ENCODE measurements around the gene ATXN7L3.

Gene ATXN7L3

GRCh38 chr17:44198721-44199552 lies 747 bp downstream of the ATXN7L3 start:
- DNase-seq = peak; percentile 77

DNA sequence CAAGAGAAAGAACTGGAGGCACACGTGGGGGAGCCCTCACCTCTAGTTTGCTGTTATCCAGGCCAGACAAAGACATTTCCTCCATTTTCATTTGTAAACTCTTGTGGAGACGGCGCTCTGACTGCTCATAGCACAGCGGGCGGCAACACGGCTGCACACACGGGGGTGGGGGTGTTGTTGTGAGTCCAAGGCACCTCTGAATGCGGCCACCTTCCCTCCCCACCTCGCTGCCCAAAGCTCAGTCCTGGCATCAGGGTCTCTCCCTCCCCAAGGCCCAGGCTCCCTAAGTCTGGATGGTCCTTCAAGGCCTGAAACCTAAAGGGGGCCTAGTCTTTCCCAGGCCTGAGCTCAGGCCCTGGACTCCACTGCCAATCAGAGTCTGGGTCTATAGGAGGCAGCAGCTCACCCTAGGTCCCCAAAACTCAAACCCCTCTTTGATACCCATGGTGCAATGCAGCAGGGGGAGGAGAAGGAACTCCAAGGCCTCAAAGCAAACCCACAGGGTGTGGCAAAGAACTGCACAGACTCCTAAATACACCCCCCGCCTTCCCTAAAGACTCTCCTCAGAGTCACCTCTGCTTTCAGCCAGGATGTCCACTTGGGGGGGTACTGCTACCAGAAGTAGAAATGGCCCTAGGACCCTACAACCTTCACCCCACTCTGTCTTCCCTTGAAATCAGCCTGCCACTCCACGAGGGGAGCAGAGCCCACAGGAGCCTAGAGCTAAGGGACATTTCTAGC lies 1.5 kb downstream of the ATXN7L3 start:
- DNase-seq = peak; percentile 64

DNA sequence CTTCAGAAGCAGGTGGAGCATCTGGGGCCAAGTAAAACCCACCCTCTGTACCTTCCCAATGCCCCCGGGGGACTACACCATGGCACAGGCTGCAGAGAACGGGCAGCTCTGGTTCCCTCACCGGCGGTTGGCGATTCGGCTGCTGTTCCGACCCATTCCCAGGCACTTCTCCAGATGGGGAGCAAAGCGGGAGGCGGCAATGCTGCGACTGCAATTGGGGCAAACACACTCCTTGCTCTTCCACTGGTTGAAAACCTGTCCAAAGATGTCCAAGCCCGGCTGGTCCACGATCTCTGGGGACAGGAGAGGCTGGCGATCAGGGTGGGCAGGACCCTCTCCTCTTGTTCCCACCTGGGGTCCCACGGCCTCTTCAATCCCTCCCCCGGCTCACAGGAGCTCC lies 2.6 kb downstream of the ATXN7L3 start:
- DNase-seq = no peak

DNA sequence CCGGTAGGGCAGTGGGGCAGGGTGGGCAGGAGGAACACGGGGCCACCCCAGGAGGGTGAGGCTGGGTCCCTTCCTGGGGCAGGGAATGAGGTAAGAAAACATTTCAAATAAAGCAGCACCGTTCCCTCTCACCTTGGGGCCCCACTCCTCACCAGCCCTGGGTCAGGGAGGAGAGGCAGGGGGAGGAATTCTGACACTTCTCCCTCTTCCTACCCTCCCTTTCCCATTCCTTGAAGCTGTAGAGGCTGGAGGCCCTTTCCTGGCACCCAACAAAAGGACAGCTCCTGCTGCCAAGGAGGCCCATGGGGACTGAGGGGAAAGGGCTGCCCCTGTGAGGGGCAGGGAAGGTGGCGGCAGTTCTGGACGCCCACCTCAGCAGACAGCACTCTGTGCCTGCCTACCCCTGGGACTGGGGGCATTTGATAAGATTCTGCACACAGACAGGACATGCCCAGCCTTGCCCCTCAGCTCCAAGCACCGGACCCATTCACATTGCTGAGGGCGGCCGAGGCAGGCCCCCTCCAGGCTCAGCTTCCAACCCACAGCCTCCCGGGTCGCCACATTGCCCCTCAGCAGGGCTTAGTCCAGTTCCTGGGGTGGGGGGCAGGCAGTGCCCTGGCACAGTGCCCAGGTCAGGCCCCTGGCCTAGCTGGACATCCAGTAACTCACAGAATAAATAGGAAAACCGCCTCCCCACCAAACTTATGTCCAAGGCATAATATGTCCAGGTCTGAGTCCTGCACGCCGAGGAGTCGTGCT lies 6.2 kb downstream of the ATXN7L3 start:
- no peak for DNase-seq

DNA sequence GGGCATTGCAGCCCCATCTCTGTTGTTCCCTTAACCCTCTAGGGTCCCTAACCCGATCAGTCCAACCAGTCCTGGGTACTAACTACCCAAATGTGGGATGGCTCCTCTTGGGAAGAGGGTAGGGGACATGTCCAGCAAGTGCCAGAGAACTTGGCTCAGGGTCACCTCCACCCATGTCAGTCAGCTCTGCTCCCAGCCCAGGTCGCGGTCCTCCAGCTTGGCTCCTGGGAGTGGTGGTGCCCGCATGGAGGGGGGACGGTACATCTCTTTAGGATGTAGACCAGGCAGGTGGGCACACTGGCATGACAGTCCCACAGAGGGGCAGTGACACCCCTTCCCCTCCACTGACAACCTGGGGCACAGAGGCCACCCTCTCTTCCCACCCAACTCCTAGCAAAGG lies 6.9 kb downstream of the ATXN7L3 start:
- DNase-seq = no peak

GRCh38 chr17:44191941-44192496 lies 7.7 kb downstream of the ATXN7L3 start:
- DNase-seq = no peak

- DNase-seq = no peak
Measured at GRCh38 chr17:44191369-44191768, 8.3 kb downstream of the ATXN7L3 start.

GRCh38 chr17:44190481-44190880 lies 9.2 kb downstream of the ATXN7L3 start:
- no peak for DNase-seq

DNA sequence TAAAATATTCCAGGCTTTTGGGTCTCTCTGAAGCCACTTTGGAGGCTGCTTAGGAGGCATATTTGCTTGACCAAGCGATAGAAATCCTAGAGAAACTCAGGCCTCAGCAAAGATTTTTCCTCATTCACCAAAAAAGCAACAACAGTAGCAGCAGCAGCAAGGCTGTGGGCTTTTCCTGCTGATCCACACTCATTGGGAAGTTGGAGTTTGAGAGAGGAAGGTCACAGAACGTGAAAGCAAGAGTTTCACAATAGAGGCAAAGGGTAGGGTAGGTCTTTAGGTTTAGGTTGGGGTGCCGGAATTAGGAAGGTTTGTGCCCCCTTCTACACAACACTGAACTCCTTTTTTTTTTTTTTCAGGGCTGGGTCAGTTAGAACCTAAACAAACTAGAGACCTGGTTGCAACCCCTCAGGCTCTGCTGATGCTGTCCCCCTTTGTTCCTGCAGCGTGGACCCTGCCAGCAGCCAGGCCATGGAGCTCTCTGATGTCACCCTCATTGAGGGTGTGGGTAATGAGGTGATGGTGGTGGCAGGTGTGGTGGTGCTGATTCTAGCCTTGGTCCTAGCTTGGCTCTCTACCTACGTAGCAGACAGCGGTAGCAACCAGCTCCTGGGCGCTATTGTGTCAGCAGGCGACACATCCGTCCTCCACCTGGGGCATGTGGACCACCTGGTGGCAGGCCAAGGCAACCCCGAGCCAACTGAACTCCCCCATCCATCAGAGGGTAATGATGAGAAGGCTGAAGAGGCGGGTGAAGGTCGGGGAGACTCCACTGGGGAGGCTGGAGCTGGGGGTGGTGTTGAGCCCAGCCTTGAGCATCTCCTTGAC lies 10.9 kb downstream of the ATXN7L3 start:
- no peak for DNase-seq

GRCh38 chr17:44187131-44187899 lies 12.4 kb downstream of the ATXN7L3 start:
- no peak for DNase-seq

GRCh38 chr17:44186307-44187130 lies 13.2 kb downstream of the ATXN7L3 start, which contains the start of gene TMUB2:
Gene TMUB2, plus strand, starts transcription at chr17:44186972. Its CDS starts 737 bp downstream, at chr17:44187709.
- DNase-seq = peak; percentile 100

- DNase-seq = no peak
Measured at GRCh38 chr17:44184212-44184810, 15.4 kb downstream of the ATXN7L3 start.

DNA sequence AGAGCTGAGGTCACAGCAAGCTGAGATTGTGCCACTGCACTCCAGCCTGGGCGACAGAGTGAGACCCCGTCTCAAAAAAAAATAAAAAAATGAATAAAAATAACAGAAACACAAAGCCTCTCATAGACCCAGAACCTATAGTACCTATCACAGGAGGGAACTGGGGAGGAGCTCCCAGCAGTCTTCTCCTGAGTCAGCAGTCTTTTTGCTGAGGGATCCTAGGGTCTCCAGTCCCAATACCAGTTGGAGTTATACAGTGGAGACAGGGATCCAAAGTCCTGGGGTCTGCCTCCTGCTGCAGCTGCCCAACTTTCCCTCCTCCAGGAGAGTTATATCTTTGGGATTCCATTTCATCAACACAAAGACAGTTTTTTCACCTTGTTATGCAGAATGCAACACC lies 16.7 kb downstream of the ATXN7L3 start:
- DNase-seq = no peak

DNA sequence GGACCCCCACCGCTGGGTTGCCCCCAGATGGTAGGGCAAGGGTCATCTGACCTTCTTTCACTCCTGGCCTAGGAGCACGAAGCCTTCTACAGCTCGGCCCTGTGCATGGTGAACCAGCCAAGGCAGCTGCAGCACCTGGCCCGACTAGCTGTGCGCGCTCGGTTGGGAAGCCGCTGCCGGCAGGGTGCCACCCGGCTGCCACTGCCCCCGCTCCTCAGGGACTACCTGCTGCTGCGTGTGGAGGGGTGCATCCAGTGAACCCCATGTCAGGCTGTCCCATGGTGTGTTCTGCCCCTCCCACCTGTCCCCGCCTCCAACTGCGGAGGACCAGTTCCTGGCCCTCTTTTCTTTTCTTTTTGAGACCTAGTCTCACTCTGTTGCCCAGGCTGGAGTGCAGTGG lies 21.6 kb downstream of the ATXN7L3 start:
- DNase-seq = no peak

GRCh38 chr17:44177640-44178039 lies 22.0 kb downstream of the ATXN7L3 start:
- DNase-seq = no peak

DNA sequence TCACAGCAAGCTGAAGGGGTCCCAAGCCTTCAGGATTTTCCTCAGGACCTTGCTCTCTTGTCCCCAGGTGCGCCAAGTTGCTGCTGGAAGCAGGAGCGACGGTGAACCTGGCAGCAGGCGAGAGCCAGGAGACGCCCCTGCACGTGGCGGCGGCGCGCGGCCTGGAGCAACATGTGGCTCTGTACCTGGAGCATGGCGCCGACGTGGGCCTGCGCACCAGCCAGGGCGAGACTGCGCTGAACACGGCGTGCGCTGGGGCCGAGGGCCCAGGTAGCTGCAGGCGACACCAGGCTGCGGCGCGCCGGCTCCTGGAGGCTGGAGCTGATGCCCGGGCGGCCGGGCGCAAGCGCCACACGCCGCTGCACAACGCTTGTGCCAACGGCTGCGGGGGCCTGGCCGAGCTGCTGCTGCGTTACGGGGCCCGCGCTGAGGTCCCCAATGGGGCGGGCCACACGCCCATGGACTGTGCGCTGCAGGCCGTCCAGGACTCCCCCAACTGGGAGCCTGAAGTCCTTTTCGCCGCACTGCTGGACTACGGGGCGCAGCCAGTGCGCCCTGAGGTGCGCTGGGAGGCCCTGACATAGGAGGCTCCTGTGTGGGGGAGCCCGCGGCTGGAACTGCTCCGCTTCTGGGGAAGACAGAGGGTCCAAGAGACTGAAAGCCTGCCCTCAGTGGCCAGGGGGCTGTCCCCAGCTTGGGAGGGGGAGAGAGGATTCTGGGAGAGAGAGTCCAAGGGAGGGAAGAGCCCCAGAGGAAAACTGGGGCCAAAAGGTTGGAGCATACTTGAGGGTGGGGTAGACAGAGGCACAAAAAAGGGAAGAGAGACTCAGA lies 22.8 kb downstream of the ATXN7L3 start:
- no peak for DNase-seq

- no peak for DNase-seq
Measured at GRCh38 chr17:44176257-44176656, 23.4 kb downstream of the ATXN7L3 start.

DNA sequence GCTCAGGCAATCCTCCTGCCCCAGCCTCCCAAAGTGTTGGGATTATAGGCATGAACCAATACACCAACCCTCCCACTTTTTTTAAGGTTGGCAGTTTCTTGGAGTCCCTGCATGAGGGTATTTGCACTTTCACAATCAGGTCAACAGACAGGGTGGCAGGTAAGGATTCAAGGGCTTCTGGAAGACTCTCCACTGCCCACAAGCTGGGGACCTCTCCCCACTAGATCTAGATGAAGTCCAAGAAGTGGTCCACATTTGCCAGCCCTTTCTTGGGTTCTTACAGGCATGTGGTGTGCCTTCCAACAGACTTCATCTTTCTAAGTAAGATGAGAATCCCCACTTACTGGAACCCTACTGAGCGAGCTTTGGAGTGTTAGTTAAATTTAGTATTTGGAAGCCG lies 25.3 kb downstream of the ATXN7L3 start:
- DNase-seq = no peak

GRCh38 chr17:44171931-44172455 lies 27.7 kb downstream of the ATXN7L3 start:
- no peak for DNase-seq
